Measurements from ENCODE around the gene MEF2A. TPM values are rescaled to one million over a fixed set of nuclear protein-coding genes. Genes with fewer than 3 reads are reported as not detected.

Gene MEF2A
- total and polyA plus RNA-seq, 4 experiments from 2014 or later: 11.4 to 27.8 (median 22.7) TPM

GRCh38 chr15:99574048-99574447, 8.3 kb downstream of the MEF2A start:
- Mint-ChIP-seq H3K4me3 (no peak overlapping the region), H3K36me3 (peaks cover 2 to 20% of the 10 kb centered on the region in 2 donors), H3K9me3 (no peaks in the 10 kb centered on the region), H3K27me3 (no peaks in the 10 kb centered on the region), H3K27ac (no peak overlapping the region), H3K4me1 (peaks cover 39 to 59% (median 51%) of the 10 kb centered on the region in 4 donors)
- no peaks in the 10 kb centered on the region for H3K36me3 ChIP-seq (ENCODE audit: insufficient read depth, low read length)
- H3K27me3 ChIP-seq (ENCODE audit: insufficient read depth, low read length): no peaks in the 10 kb centered on the region
- no peaks in the 10 kb centered on the region for H3K9me3 ChIP-seq (ENCODE audit: control insufficient read depth in 1 of 2, low read length in 2 of 2)
- H3K4me1 ChIP-seq (ENCODE audit: insufficient read depth, low read length): peaks cover 8% of the 10 kb centered on the region
- ChIA-PET POLR2A (ENCODE audit: partially characterized antibody) (interaction anchor here (0.9 kb wide), 1 partner anchor 9 kb away, joined by 4 read pairs; the partner anchor contains the start of gene MEF2A), CTCF (ENCODE audit: partially characterized antibody) (interaction anchor here (0.9 kb wide), 1 partner anchor 130 kb away, joined by 3 read pairs; no protein-coding TSS in a partner anchor)
- no peak overlapping the region for H3K4me3 ChIP-seq (ENCODE audit: low read length in 2 of 2)
- intact Hi-C loops (cut with micrococcal nuclease): no loop called here
- no peak overlapping the region for H3K27ac ChIP-seq (ENCODE audit: low read depth, low read length)
- no peak for DNase-seq

GRCh38 chr15:99574502-99574901, 8.7 kb downstream of the MEF2A start:
- POLR2A ChIA-PET (ENCODE audit: partially characterized antibody): interaction anchor here (0.9 kb wide), 1 partner anchor 9 kb away, joined by 4 read pairs; the partner anchor contains the start of gene MEF2A
- H3K9me3 Mint-ChIP-seq: no peaks in the 10 kb centered on the region
- Histone ChIP-seq H3K9me3 (ENCODE audit: control insufficient read depth in 1 of 2, low read length in 2 of 2) (no peaks in the 10 kb centered on the region), H3K27ac (ENCODE audit: low read depth, low read length) (no peak overlapping the region), H3K4me1 (ENCODE audit: insufficient read depth, low read length) (peaks cover 8% of the 10 kb centered on the region), H3K36me3 (ENCODE audit: insufficient read depth, low read length) (no peaks in the 10 kb centered on the region), H3K27me3 (ENCODE audit: insufficient read depth, low read length) (no peaks in the 10 kb centered on the region), H3K4me3 (ENCODE audit: low read length in 2 of 2) (no peak overlapping the region)
- CTCF ChIA-PET (ENCODE audit: partially characterized antibody): no interaction called here
- peak overlapping the region in 2 of 8 donors; percentile 32 to 50 for H3K4me3 Mint-ChIP-seq
- H3K27ac Mint-ChIP-seq: peak overlapping the region in 2 of 7 donors; percentile 41 to 54
- peaks cover 2 to 20% of the 10 kb centered on the region in 2 donors for H3K36me3 Mint-ChIP-seq
- no peak for DNase-seq
- peaks cover 37 to 60% (median 51%) of the 10 kb centered on the region in 4 donors for H3K4me1 Mint-ChIP-seq
- intact Hi-C loops (cut with micrococcal nuclease): no loop called here
- no peaks in the 10 kb centered on the region for H3K27me3 Mint-ChIP-seq

GRCh38 chr15:99578809-99579208, 13.0 kb downstream of the MEF2A start:
- H3K36me3 ChIP-seq (ENCODE audit: insufficient read depth, low read length): no peaks in the 10 kb centered on the region
- no peak overlapping the region for H3K27ac ChIP-seq (ENCODE audit: low read depth, low read length)
- H3K4me3 Mint-ChIP-seq: no peak overlapping the region
- no peaks in the 10 kb centered on the region for H3K27me3 Mint-ChIP-seq
- ChIA-PET CTCF (ENCODE audit: partially characterized antibody) (no interaction called here), POLR2A (ENCODE audit: partially characterized antibody) (no interaction called here)
- H3K27me3 ChIP-seq (ENCODE audit: insufficient read depth, low read length): no peaks in the 10 kb centered on the region
- intact Hi-C loops (cut with micrococcal nuclease): no loop called here
- DNase-seq: no peak
- peaks cover 16% of the 10 kb centered on the region for H3K4me1 ChIP-seq (ENCODE audit: insufficient read depth, low read length)
- peaks cover 42 to 67% (median 52%) of the 10 kb centered on the region in 4 donors for H3K4me1 Mint-ChIP-seq
- H3K9me3 Mint-ChIP-seq: peaks cover 0 to 1% (median 0%) of the 10 kb centered on the region in 8 donors
- peak overlapping the region in 1 of 7 donors; percentile 60 for H3K27ac Mint-ChIP-seq
- H3K9me3 ChIP-seq (ENCODE audit: control insufficient read depth in 1 of 2, low read length in 2 of 2): no peaks in the 10 kb centered on the region
- H3K4me3 ChIP-seq (ENCODE audit: low read length in 2 of 2): no peak overlapping the region
- peaks cover 4 to 13% of the 10 kb centered on the region in 2 donors for H3K36me3 Mint-ChIP-seq

- intact Hi-C loops (cut with micrococcal nuclease): no loop called here
- H3K4me3 Mint-ChIP-seq: peak overlapping the region in 1 of 8 donors; percentile 25
These were observed 14.3 kb downstream of the MEF2A start for GRCh38 chr15:99580076-99580475.

GRCh38 chr15:99582508-99582960, 16.8 kb downstream of the MEF2A start:
- intact Hi-C loops (cut with micrococcal nuclease): no loop called here
- H3K27me3 Mint-ChIP-seq: no peaks in the 10 kb centered on the region
- H3K9me3 Mint-ChIP-seq: peaks cover 0 to 30% (median 19%) of the 10 kb centered on the region in 8 donors
- H3K27ac ChIP-seq (ENCODE audit: low read depth, low read length): no peak overlapping the region
- CTCF ChIA-PET (ENCODE audit: partially characterized antibody): interaction anchor here (1.3 kb wide), 1 partner anchor 122 kb away, joined by 4 read pairs; no protein-coding TSS in a partner anchor
- POLR2A ChIA-PET (ENCODE audit: partially characterized antibody): interaction anchor here (2.8 kb wide), 1 partner anchor 17 kb away, joined by 10 read pairs; the partner anchor contains the start of gene MEF2A
- DNase-seq: no peak
- no peak overlapping the region for H3K4me3 ChIP-seq (ENCODE audit: low read length in 2 of 2)
- no peak overlapping the region for H3K4me3 Mint-ChIP-seq
- H3K36me3 Mint-ChIP-seq: peaks cover 17 to 31% of the 10 kb centered on the region in 2 donors
- no peaks in the 10 kb centered on the region for H3K36me3 ChIP-seq (ENCODE audit: insufficient read depth, low read length)
- H3K27me3 ChIP-seq (ENCODE audit: insufficient read depth, low read length): no peaks in the 10 kb centered on the region
- H3K27ac Mint-ChIP-seq: no peak overlapping the region
- peaks cover 28 to 46% (median 37%) of the 10 kb centered on the region in 4 donors for H3K4me1 Mint-ChIP-seq
- H3K4me1 ChIP-seq (ENCODE audit: insufficient read depth, low read length): peaks cover 16% of the 10 kb centered on the region
- H3K9me3 ChIP-seq (ENCODE audit: control insufficient read depth in 1 of 2, low read length in 2 of 2): peaks cover 0 to 6% of the 10 kb centered on the region in 2 donors

More at GRCh38 chr15:99580076-99580475, 14.3 kb downstream of the MEF2A start:
- POLR2A ChIA-PET (ENCODE audit: partially characterized antibody): interaction anchor here (2.8 kb wide), 1 partner anchor 14 kb away, joined by 10 read pairs; the partner anchor contains the start of gene MEF2A
- H3K36me3 Mint-ChIP-seq: peaks cover 8 to 16% of the 10 kb centered on the region in 2 donors
- H3K27me3 ChIP-seq (ENCODE audit: insufficient read depth, low read length): no peaks in the 10 kb centered on the region
- H3K36me3 ChIP-seq (ENCODE audit: insufficient read depth, low read length): no peaks in the 10 kb centered on the region
- CTCF ChIA-PET (ENCODE audit: partially characterized antibody): interaction anchor here (1.1 kb wide), 1 partner anchor 12 kb away, joined by 3 read pairs; no protein-coding TSS in a partner anchor
- no peak for DNase-seq
- H3K9me3 ChIP-seq (ENCODE audit: control insufficient read depth in 1 of 2, low read length in 2 of 2): no peaks in the 10 kb centered on the region
- H3K27ac Mint-ChIP-seq: peak overlapping the region in 2 of 7 donors; percentile 53 to 56
- H3K4me1 ChIP-seq (ENCODE audit: insufficient read depth, low read length): peaks cover 16% of the 10 kb centered on the region
- H3K4me1 Mint-ChIP-seq: peaks cover 36 to 55% (median 47%) of the 10 kb centered on the region in 4 donors
- no peaks in the 10 kb centered on the region for H3K27me3 Mint-ChIP-seq
- H3K4me3 ChIP-seq (ENCODE audit: low read length in 2 of 2): no peak overlapping the region
- peaks cover 0 to 10% (median 7%) of the 10 kb centered on the region in 8 donors for H3K9me3 Mint-ChIP-seq
- no peak overlapping the region for H3K27ac ChIP-seq (ENCODE audit: low read depth, low read length)

- CTCF ChIA-PET (ENCODE audit: partially characterized antibody): no interaction called here
- Histone ChIP-seq H3K36me3 (ENCODE audit: insufficient read depth, low read length) (no peaks in the 10 kb centered on the region), H3K27me3 (ENCODE audit: insufficient read depth, low read length) (no peaks in the 10 kb centered on the region), H3K4me3 (ENCODE audit: low read length in 2 of 2) (no peak overlapping the region), H3K9me3 (ENCODE audit: control insufficient read depth in 1 of 2, low read length in 2 of 2) (peaks cover 0 to 6% of the 10 kb centered on the region in 2 donors), H3K4me1 (ENCODE audit: insufficient read depth, low read length) (peaks cover 8% of the 10 kb centered on the region), H3K27ac (ENCODE audit: low read depth, low read length) (no peak overlapping the region)
- Mint-ChIP-seq H3K4me3 (no peak overlapping the region), H3K36me3 (peaks cover 17 to 41% of the 10 kb centered on the region in 2 donors), H3K4me1 (peaks cover 17 to 37% (median 27%) of the 10 kb centered on the region in 4 donors), H3K27ac (no peak overlapping the region), H3K27me3 (no peaks in the 10 kb centered on the region), H3K9me3 (peaks cover 0 to 30% (median 19%) of the 10 kb centered on the region in 8 donors)
- POLR2A ChIA-PET (ENCODE audit: partially characterized antibody): no interaction called here
- intact Hi-C loops (cut with micrococcal nuclease): no loop called here
- no peak for DNase-seq
These were observed 18.4 kb downstream of the MEF2A start for GRCh38 chr15:99584081-99584600.

GRCh38 chr15:99586121-99586520, 20.3 kb downstream of the MEF2A start:
- DNase-seq: no peak
- no peak overlapping the region for H3K4me3 ChIP-seq (ENCODE audit: low read length in 2 of 2)
- no peaks in the 10 kb centered on the region for H3K36me3 ChIP-seq (ENCODE audit: insufficient read depth, low read length)
- ChIA-PET CTCF (ENCODE audit: partially characterized antibody) (no interaction called here), POLR2A (ENCODE audit: partially characterized antibody) (no interaction called here)
- Mint-ChIP-seq H3K27me3 (no peaks in the 10 kb centered on the region), H3K27ac (no peak overlapping the region), H3K36me3 (peaks cover 17 to 41% of the 10 kb centered on the region in 2 donors), H3K4me1 (peaks cover 21 to 41% (median 31%) of the 10 kb centered on the region in 4 donors), H3K9me3 (peaks cover 0 to 30% (median 19%) of the 10 kb centered on the region in 8 donors), H3K4me3 (peak overlapping the region in 2 of 8 donors; percentile 11 to 54)
- intact Hi-C loops (cut with micrococcal nuclease): no loop called here
- H3K9me3 ChIP-seq (ENCODE audit: control insufficient read depth in 1 of 2, low read length in 2 of 2): peaks cover 0 to 6% of the 10 kb centered on the region in 2 donors
- H3K27ac ChIP-seq (ENCODE audit: low read depth, low read length): no peak overlapping the region
- H3K4me1 ChIP-seq (ENCODE audit: insufficient read depth, low read length): no peaks in the 10 kb centered on the region
- no peaks in the 10 kb centered on the region for H3K27me3 ChIP-seq (ENCODE audit: insufficient read depth, low read length)
